A673 (cell line): ENCODE data around the gene NAPA. TPM values are rescaled to one million over a fixed set of nuclear protein-coding genes. Genes with fewer than 3 reads are reported as not detected.

Experiments used
- BruUV-seq: library from RNA; stranded (reverse); fragments of 400-500 nt; replicated peaks from 2 replicates; lab custom pipeline; 2021; lab: Mats Ljungman, UMichigan
- CTCF ChIA-PET: fragments of 300-600 bp; sonication (Branson Sonifier 250); formaldehyde crosslinking; loops from one replicate; lab custom pipeline; 2022; ENCODE audit warnings: antibody characterized with exemption; lab: Charles Lee
- POLR2A ChIA-PET: fragments of 300-600 bp; sonication (Branson Sonifier 250); formaldehyde crosslinking; loops from one replicate; lab custom pipeline; 2022; ENCODE audit warnings: antibody characterized with exemption; ENCODE audit not compliant: low non-redundant PET; lab: Charles Lee
- DNase-seq: peaks from one replicate; pipeline ENCODE4 v3.0.0-alpha.2; 2015; ENCODE audit warnings: low spot score
- H3K27ac ChIP-seq: fragments of 200-600 bp; sonication (generic); 2 replicates; pipeline ENCODE4 v1.5.1; 2016; ENCODE audit warnings: mixed run types, low read depth, mild to moderate bottlenecking, mixed read lengths, antibody characterized with exemption, low read length; ENCODE audit not compliant: poor library complexity, severe bottlenecking
- H3K27me3 ChIP-seq: fragments of 200-600 bp; sonication (generic); replicated peaks from 2 replicates; pipeline ENCODE4 v1.6.1; 2017; ENCODE audit warnings: mixed run types, low read depth, mild to moderate bottlenecking, mixed read lengths, antibody characterized with exemption, low read length; ENCODE audit not compliant: insufficient read depth, poor library complexity
- H3K36me3 ChIP-seq: fragments of 200-600 bp; sonication (generic); 2 replicates; pipeline ENCODE4 v1.6.1; 2016; ENCODE audit warnings: mixed run types, mild to moderate bottlenecking, mixed read lengths, antibody characterized with exemption, low read length; ENCODE audit not compliant: insufficient read depth, poor library complexity, severe bottlenecking
- H3K4me1 ChIP-seq: fragments of 200-600 bp; sonication (generic); 2 replicates; pipeline ENCODE4 v1.6.1; 2017; ENCODE audit warnings: mixed run types, mild to moderate bottlenecking, mixed read lengths, antibody characterized with exemption, low read length; ENCODE audit not compliant: insufficient read depth, poor library complexity, severe bottlenecking
- H3K4me3 ChIP-seq: fragments of 200-600 bp; sonication (generic); 2 replicates; pipeline ENCODE4 v1.5.1; 2016; ENCODE audit warnings: low read depth, mixed run types, mild to moderate bottlenecking, mixed read lengths, low read length; ENCODE audit not compliant: poor library complexity, severe bottlenecking
- H3K9me3 ChIP-seq: fragments of 200-600 bp; sonication (generic); 2 replicates; pipeline ENCODE4 v1.6.1; 2016; ENCODE audit warnings: mixed run types, low read depth, mild to moderate bottlenecking, mixed read lengths, antibody characterized with exemption, low read length; ENCODE audit not compliant: poor library complexity, severe bottlenecking
- CTCF ChIP-seq: fragments of 300-800, 200-600 bp; sonication (generic); conservative IDR thresholded peaks from 2 replicates; pipeline ENCODE4 v1.5.1; 2017; ENCODE audit warnings: low read depth, mild to moderate bottlenecking, antibody characterized with exemption, low read length, moderate library complexity, mixed read lengths
- EZH2 ChIP-seq: fragments of 200-600 bp; sonication (generic); IDR thresholded peaks from 2 replicates; pipeline ENCODE4 v1.6.1; 2017; ENCODE audit warnings: borderline replicate concordance, low read depth, mild to moderate bottlenecking, mixed read lengths, antibody characterized with exemption, low read length; ENCODE audit not compliant: poor library complexity, severe bottlenecking
- intact Hi-C: fragments of 100-400 bp; cut with micrococcal nuclease; formaldehyde crosslinking; loops from one replicate; pipeline ENCODE4 v1.10.0; 2022; ENCODE audit not compliant: unreplicated experiment
- total RNA-seq: library from RNA; stranded (reverse); gene quantifications from 2 replicates; pipeline ENCODE4 v1.2.3, GENCODE V29; 2021

NAPA gene
- total RNA-seq, 1 experiment from 2014 or later: 90.9 TPM

GRCh38 chr19:47499863-47500830 lies 14.7 kb downstream of the NAPA start:
- Histone ChIP-seq H3K4me3 (no peak overlapping the region), H3K36me3 (peaks cover 11% of the 10 kb centered on the region), H3K9me3 (no peaks in the 10 kb centered on the region), H3K4me1 (no peaks in the 10 kb centered on the region), H3K27me3 (no peaks in the 10 kb centered on the region), H3K27ac (no peak overlapping the region)
- CTCF ChIA-PET: interaction anchor here (0.6 kb wide), 1 partner anchor 202 kb away, joined by 4 read pairs; no protein-coding TSS in a partner anchor
- DNase-seq: no peak
- intact Hi-C loops: no loop called here
- no TSS peak for BruUV-seq
- POLR2A ChIA-PET: no interaction called here
- TF ChIP-seq CTCF (no peak), EZH2 (no peak)

GRCh38 chr19:47499371-47499770 lies 15.5 kb downstream of the NAPA start:
- ChIA-PET CTCF (no interaction called here), POLR2A (no interaction called here)
- Histone ChIP-seq H3K4me3 (no peak overlapping the region), H3K27ac (no peak overlapping the region), H3K27me3 (no peaks in the 10 kb centered on the region), H3K9me3 (no peaks in the 10 kb centered on the region), H3K36me3 (peaks cover 11% of the 10 kb centered on the region), H3K4me1 (no peaks in the 10 kb centered on the region)
- BruUV-seq: no TSS peak
- no peak for DNase-seq
- intact Hi-C loops: no loop called here
- TF ChIP-seq CTCF (no peak), EZH2 (no peak)

- H3K4me1 ChIP-seq: no peaks in the 10 kb centered on the region
- DNase-seq: no peak
- no peak overlapping the region for H3K4me3 ChIP-seq
- no peaks in the 10 kb centered on the region for H3K27me3 ChIP-seq
- no TSS peak for BruUV-seq
- peaks cover 11% of the 10 kb centered on the region for H3K36me3 ChIP-seq
- ChIA-PET POLR2A (no interaction called here), CTCF (no interaction called here)
- intact Hi-C loops: no loop called here
- TF ChIP-seq EZH2: no peak
- no peak for TF ChIP-seq CTCF
- H3K27ac ChIP-seq: no peak overlapping the region
- no peaks in the 10 kb centered on the region for H3K9me3 ChIP-seq
Observed at GRCh38 chr19:47498561-47498960, 16.3 kb downstream of the NAPA start.
